Activated CD4-positive, CD25-positive, alpha-beta regulatory T cell treated with anti-CD3 and anti-CD28 coated beads, Interleukin-2, amount 50 U/mL, for 72 hours (primary cell): ENCODE measurements around the gene CEP295NL.
"Not testable (repeated sequence)": the region's sequence is repeated elsewhere in the genome, so short reads cannot be mapped to it uniquely, and the experiment has no call there.

Experiments used
- DNase-seq: peaks from one replicate; pipeline ENCODE4 v3.0.0; 2021

CEP295NL gene

DNA sequence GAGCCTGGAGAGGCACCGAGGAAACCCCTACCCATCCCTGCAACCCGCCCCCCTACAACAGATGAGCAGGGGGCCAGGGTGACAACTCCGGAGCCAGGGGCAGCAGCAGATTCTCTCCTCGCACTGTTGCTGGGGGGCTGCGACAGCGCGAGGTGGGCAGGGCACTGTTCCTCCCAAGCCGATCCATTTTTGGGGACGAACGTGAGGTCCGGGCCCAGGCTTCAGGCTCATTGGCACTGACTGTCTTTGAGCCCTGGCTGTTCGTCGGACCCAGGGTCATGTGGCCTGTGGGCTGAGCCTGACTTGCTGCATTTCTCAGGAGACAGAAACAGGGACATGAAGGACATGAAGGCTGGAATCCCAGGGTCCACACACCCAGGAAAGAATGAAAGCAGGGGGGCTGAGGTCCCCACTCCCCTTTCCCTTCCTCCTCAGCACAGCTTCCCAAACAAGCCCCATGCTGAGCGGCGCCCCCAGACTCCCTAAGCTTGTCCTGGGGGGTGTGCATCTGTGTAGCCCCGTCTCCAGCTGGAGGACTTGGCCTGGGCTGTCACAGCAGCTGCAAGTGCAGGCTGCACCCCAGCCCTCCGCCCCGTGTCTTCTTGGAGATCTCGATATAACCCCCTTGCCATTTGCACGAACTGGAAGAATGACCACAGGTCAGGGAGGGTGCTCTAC is 18.7 kb downstream of the CEP295NL start:
- DNase-seq: no peak

DNA sequence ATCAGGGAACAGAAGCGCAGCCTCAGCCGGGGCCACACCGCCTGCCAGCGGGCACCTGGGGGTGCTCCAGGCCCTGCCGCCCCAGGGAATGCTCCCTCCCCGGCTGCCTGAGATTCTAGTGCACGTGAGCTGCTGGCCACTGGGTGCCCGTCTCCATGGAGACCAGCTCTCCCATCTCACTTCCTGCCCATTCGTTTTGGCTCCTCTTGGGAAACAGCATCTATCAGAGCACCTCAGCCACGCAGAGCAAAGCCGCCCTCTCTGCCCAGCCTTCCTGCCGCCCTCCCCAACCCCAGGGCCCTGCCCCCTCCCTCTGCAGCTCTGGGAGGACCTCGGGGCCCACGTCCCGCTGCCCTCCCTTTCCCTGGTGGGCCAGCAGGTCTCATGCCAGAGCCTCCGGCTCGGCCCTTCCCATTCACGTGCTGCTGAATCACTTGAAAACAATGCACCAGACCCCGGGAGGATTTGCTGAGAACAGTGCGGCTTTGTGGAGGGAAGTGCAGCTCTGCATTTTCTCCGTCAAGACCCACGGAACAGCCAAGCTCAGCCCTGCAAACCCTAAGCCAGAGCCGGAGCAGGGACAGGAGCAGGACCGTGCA is 19.4 kb downstream of the CEP295NL start:
- DNase-seq: no peak

DNA sequence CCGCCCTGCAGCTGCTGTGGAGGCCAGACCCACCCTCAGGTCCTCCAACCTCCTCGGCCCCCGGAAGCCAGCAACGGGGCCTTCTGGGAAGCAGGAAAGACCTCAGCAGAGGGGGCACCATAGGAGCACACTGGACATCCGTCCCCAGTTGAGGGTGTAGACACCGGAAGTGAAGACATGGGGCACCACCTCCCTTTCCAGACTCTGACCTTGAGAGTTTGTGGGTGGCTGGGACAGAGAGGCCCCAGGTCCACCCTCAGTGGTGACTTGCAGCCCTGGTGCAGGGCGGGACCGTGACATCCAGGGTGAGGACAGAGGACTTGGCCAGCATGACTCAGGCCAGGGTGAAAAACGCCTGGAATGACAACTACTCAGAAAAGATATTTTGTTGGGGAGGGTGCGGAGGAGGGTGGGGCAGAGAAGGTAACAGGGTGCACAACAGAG is 19.9 kb downstream of the CEP295NL start:
- no peak for DNase-seq

DNA sequence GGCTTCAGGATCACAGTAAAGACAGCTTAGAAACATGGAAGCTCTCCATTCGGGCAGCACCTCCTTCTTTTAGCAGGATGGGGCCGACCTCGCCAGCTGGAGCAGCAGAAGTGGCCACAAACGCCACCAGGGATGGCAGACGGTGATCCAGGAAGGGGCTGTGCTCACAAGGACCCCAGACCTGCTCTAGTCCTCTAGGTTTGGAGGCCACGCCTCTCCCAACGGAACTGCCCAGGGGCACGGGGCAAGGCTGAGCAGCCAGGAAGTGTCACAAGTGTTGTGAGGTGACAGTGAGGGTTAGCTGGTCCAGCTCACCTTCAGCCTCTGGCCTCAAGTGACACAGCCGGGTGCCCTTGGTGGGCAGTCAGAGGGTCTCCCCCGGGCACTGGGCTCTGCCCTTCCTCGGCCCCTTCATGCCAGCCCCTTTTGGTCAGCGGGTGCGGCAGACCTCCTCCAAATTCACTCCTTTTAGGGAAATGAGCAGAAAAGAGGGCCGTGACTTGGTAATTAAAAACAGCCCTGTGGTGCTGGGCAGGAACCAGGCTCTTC is 20.4 kb downstream of the CEP295NL start:
- no peak for DNase-seq

DNA sequence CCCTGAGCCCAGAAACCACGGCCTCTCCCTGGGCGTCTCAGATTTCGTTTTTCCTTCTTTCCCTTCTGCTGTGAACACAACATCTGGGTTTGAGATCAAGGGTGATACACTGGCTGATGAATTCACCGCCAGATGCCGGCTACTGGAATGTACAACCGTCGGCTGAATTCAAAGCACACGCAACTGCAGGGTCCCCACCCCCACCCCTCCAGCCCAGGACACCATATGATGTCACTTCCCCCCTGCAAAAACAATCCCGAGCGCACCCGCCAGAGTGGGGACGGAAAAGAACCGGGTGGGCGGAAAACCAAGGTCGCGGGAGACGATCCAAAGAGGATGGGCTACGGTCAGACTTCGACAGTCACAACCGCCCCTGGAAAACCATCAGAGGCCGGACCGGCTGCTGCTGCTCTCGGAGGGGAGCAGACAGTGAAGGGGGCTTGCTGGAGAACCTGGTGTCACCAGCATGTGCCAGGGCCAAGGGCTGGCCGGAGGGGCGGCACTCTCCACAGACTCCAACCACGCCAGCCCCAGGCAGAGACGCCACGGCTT is 23.3 kb downstream of the CEP295NL start:
- DNase-seq: no peak

DNA sequence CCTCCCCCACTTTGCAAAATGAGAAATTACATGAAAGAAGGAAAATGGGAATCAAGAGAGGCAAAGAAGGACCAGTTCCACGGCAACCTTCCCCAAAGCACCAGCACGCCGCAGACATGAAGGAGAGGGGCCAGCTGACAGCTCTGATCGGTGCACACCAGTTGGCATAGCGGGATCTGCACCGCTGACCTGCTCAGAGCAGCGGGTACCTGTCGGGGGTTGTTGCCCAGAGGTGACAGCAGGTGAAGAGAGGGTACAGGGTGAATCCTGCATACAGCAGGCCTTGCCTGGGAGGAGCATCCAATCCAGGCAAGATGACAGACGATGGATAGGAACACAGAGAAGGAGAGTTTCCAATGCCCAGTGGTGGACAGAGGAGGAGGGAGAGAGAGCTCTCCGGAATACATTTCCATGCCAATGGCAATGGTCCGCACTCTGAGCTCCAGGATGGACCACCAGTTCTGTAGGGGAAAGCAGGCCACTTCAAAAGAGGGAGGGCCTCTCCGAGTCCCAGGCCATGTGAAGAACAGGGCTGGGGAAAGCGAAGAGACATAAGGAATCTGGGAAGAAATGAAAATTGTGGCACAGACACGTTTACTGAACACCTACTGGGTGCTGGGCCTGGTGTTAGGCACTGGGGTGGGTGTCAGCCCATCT is 24.0 kb downstream of the CEP295NL start:
- no peak for DNase-seq

DNA sequence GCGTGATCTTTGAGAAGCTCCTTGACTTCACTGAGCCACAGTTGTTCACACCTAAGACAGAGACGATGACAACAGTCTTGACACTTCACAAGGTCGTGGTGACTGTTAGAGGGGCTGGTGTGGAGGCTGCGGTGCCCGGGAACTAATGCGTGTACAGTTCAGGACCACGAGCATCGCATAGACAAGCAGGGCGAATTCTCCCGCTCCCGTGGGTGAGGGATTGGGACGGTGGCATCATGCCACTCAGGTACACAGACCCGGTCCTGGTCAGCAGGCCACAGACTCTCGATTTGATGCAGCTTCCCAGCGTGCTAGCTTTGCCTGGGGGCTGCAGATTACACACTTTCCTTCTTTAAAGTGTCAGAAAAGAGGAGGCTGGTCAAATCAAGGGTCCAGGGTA is 24.7 kb downstream of the CEP295NL start:
- DNase-seq: no peak

DNA sequence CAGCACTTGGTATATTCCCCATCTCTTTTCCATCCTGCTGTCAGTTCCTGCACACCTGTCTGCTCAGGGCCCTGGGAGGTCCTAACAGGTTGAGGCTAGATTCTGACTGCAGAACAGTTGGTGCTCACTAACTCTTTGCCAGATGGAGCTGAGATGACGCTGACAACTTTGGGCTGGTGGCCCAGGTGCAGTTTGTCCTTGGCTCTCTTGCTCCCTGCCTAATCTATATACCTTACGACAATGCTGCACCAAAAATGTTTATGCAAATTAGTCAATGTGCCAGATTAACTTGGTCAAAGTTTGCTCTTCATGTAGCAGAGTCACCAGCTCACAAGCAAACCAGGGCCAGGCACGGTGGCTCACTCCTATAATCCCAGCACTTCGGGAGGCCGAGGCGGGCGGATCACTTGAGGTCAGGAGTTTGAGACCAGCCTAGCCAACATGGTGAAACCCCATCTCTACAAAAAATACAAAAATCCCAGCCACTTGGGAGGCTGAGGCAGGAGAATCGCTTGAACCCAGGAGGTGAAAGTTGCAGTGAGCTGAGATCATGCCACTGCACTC is 26.0 kb downstream of the CEP295NL start:
- not testable (repeated sequence) for DNase-seq

DNA sequence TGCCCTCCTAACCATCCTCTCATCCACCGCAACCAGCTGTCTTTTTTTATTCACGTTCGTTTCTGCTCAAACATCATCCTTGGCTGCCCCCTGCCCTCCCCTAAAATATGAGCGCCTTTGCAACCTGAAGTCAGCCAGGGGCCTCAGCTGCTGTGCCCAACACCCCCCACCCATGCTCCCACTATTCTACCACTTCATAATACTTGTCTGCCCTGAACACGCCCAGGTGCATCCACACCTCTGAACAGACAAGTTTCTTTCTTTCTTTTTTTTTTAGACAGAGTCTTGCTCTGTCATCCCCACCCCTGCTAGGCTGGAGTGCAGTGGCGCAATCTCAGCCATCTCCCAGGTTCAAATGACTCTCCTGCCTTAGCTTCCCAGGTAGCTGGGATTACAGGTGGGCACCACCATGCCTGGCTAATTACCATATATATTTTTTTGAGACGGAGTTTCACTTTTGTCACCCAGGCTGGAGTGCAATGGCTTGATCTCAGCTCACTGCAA is 26.9 kb downstream of the CEP295NL start:
- no peak for DNase-seq

DNA sequence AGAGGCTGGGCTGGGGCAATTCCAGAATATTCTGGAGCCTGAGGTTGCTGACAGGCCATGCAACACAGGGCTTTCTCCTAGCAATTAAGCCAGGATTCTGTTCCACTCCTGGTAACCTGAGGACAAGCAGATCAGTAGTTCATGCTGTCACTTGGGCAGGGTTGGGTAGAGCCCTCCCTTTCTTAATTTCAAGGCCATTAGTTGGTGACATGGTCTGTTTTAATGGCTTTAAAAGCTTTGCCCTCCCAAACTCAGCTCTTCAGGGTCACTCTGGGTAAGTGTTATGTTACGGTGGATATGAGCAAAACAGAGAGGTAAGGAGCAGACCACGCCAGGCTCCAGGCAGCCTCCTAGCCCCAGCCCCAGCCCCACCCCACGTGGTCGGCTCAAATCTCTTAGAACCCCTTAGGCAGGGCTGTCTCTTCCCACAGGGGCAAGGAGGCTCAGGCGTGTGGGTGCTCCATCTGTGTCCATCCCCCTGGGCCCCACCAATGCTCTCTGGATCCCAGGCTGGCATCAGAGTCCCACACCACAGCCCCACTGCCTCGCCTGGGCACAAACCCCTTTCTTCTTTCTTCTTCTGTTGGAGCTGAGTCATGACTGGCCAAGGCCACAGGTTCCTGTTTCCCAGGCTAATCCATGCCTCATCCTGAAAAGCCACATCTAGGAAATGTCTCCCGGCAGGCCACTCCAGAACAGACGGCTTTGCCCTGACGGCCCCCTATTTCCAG is 27.5 kb downstream of the CEP295NL start:
- DNase-seq: no peak

DNA sequence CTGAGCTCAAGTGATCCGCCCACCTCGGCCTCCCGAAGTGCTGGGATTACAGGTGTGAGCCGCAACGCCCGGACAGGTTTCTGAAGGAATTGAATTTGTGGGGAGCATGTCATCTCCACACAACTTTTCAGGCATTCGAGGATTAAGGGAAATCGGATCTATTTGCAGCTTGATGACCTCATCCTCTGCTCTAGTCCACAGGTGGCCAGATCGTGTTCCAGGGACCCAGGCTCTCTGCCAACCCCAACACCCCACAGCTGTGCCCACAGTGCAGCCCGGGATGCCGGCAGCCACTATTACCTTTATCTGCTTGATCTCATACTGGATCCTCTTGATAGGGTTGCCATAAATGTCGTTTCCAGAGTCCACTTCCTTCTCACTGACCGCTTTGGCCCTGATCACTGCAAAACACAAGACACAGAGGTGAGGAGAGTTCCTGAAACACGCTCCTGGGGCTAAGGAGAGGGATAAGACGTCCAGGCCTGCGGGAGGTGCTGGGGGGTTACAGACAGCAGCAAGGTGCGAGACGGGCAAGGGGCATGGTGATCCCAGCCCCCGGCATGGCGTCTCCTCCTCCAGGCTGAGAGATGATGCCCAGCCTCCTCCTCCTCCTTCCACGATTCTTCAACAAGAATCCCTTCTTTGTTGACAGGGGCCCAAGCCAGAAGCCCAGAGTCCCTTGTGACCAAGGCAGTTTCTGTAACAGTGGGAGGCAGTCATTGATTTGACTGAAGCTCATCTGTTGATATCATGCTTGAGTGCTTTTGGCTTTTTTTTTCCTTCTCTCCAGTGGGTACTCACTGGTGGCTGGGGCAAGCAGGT is 29.3 kb downstream of the CEP295NL start:
- DNase-seq: no peak

DNA sequence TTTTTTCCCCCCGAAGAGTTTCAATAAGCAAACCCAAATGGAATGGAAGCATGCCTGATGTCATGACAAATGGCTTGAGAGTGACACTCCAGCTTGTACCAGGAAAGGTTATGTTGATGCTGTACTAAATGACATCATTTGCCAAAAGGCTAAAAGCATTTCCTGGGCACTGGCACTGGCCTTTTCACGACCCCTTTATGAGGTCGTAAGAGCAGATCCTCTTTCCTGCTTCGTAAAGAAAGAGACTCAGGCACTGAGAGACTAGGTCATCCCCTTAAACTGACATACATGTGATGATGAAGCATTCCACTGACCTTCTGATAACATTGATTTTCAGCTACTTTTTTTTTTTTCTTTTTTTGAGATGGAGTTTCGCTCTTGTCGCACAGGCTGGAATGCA is 30.5 kb downstream of the CEP295NL start:
- no peak for DNase-seq

DNA sequence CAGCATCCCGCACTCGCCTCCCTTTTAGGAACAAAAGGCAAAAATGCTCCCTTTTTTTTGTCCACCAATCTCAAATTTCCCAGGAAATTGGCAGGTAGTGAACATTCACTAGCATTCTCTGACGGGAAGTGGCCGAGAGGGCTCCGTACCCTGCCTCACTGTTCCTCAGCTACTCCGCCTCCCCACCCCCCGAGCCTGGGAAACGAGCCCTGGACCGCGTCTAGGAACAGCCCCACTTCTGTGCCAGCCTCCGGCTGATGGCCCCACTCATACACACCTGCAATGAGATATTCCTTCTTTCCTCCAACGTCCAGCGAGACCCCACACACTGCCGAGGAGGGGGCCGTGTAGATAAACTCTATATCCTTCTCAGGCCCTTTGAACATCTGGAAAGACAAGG is 32.4 kb downstream of the CEP295NL start:
- DNase-seq: no peak

DNA sequence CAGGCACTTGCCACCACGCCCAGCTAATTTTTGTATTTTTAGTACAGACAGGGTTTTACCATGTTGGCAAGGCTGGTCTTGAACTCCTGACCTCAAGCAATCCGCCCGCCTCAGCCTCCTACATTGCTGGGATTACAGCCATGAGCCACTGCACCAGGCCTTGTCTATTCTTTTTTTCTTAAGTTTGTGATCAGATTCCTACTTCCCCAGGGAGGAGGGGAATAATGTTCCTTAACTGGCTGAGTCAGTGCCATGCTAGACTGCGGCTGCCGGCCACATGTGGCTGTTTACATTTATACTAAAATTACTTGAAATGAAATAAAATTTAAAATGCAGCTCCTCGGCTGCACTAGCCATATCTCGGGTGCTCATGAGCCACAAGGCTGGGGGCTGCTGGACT is 34.6 kb downstream of the CEP295NL start:
- no peak for DNase-seq

DNA sequence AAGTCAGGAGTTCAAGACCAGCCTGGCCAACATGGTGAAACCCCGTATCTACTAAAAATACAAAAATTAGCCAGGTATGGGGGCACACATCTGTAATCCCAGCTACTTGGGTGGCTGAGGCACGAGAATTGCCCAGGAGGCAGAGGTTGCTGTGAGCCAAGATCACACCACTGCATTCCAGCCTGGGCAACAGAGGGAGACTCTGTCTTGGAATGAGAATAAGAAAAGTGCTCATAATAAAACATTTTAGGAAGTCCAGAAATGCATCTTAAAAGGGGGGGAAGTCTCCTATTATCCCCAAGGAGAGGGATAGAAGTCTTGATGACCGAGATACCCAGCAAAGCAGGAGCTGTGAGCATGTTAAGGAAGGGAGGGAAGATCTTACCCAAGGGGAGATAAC is 36.0 kb downstream of the CEP295NL start:
- not testable (repeated sequence) for DNase-seq

DNA sequence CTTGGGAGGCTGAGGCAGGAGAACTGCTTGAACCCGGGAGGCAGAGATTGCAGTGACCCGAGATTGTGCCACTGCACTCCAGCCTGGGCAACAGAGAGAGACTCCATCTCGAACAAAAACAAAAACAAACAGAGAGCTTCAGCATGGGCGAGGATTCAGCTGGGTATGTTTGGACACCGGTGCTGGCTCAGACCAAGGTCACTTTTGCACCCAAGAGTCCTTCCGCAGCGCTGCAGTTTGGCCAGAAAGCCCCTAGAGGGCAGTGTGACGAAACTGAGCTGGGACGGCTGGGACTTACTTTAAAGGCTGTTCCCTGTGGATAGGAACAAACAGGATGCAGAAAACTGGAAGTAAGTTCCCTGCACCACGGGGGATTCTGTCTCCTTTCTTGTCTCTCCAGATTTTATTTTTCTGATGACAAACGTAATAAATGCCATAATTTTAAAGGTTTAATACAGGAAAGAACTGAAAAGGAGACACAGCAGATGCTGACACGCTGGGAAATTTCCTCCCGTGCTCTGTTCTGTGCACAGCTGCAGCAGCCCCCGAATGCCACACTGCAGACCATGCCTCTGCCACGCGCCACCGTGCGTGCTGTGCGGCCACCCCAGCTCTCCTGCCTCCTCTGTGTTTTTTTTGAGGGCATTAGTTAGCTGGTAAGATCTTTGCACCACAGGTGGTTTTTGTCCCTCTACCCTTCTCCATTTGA is 37.2 kb downstream of the CEP295NL start:
- peak; percentile 74 for DNase-seq

DNA sequence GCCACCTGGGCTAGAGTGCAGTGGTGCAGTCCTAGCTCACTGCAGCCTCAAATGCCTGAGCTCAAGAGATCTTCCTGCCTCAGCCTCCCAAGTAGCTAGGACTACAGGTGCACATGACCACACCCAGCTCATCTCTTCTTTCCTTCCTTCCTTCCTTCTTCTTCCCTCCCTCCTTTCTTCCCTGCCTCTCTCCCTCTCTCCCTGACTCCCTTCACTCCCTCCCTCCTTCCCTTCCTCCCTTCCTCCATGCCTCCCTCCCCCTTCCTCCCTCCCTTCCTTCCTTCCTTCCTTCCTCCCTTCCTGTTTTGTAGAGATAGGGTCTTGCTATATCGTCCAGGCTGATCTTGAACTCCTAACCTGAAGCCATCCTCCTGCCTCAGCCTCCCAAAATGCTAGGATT is 38.9 kb downstream of the CEP295NL start:
- no peak for DNase-seq

DNA sequence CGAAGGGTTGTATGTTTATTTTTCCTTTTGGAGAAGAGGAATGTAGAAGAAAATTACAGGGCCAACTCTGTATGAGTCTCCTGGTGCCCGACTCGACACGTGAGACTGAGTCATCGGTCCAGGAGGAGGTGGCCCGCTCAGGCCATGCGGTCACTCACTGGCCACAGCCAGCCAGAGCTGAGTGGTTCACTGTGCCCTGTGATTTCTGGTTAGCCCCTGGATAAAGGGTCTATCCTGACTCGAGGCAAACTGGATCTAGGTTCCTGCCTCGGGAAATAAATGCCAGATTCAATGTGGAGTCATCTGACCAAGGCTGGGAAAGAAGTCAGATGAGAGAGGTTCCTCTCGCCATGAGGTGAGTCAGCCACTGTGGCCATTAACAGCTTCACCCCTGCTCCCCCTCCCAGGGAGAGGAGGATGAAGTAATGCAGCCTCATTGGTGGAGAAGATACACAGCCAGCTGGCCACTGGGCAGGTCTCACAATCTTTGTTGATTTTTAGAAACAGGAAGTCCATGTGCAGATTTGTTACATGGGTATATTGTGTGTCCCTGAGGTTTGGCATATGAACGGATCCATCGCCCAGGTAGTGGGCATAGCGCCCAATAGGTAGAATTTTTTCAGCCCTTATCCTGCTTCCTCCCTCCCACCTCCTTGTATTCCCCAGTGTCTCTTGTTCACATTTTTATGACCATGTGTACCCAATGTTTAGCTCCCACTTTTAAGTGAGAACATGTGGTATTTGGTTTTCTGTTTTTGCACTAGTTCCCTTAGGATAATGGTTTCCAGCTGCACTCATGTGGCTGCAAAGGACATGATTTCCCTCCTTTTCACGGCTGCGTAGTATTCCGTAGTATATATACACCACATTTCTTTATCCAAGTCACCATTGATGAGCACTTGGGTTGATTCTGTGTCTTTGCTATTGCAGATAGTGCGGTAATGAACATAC is 40.7 kb downstream of the CEP295NL start:
- DNase-seq: no peak

DNA sequence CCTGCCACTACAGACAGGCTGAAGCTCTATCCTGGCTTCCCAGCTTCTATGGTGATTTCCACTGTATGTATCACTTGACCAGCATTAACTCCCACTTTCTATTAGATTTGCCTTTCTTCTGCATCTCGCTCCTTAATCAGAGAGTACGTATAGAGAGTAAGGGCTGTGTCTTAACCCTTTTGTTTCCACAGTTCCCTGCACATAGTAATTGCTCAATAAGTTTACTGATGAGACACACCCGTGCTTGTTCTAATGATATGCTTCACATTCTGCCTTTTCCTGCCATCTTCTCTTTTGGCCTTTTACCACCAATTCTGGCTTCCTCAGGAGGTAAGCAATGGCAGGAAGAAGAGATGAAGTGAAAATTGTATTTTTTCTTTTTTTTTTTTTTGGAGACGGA is 41.8 kb downstream of the CEP295NL start:
- DNase-seq: no peak

DNA sequence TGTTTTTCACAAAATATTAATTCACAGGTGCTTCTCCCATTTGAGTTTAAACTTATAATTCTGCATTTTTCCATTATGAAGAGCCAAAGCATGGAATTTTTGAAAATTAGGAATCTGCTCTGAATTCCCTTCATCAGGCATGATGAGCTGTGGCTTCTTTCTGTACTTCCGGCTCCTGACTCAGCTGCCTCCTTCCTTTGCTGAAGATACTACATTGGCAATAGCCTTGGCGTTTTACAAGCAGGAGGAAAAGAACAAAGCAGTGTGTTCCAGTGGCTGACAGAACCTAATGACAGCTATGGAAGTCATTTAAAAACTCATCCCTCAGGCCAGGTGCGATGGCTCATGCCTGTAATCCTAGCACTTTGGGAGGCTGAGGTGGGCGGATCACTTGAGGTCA is 44.0 kb downstream of the CEP295NL start:
- DNase-seq: no peak
